Activated CD4-positive, alpha-beta T cell treated with anti-CD3 and anti-CD28 coated beads, Interleukin-10, Interleukin-2, amounts not matched to agents 100 ng/mL and 50 ng/mL, durations not matched to agents 16 hours and 8 hours (primary cell): ENCODE measurements around the gene TFDP3.
A peak's percentile ranks its signal among the peaks of the same experiment; 100 is the strongest.

Source experiments
- DNase-seq: peaks from one replicate; pipeline ENCODE4 v3.0.0-alpha.2; 2020

Gene TFDP3

GRCh38 chrX:133218329-133218728 is at the start of gene TFDP3:
Gene TFDP3 (minus strand): TSS chrX:133218354. CDS start chrX:133218259, 95 bp downstream.
- no peak for DNase-seq

- DNase-seq, result no peak
Measured at GRCh38 chrX:133267621-133268020, 49.5 kb upstream of the TFDP3 start.

DNA sequence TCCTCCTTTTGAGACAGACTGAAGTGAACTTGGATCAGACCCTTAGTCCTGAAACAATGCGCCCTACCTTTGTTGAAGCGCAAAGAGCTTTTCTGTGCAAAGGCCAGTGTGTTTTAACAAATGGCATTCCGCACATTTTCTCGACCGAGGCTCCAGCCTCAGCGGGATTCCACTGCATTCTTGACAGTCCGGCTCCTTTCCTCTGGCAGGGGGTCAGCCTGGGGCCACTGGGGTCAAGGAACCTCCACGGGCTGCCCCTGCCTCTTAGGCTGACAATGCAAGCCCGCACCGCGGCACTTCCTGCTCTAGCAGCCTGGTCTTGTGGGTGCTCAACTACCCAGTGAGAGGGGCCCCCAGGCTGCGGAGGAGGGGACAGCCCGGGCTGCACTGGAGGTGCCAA is 47.2 kb upstream of the TFDP3 start:
- no peak for DNase-seq

GRCh38 chrX:133258481-133258880 is 40.3 kb upstream of the TFDP3 start:
- no peak for DNase-seq

- no peak for DNase-seq
Measured at GRCh38 chrX:133254666-133255065, 36.5 kb upstream of the TFDP3 start.

DNA sequence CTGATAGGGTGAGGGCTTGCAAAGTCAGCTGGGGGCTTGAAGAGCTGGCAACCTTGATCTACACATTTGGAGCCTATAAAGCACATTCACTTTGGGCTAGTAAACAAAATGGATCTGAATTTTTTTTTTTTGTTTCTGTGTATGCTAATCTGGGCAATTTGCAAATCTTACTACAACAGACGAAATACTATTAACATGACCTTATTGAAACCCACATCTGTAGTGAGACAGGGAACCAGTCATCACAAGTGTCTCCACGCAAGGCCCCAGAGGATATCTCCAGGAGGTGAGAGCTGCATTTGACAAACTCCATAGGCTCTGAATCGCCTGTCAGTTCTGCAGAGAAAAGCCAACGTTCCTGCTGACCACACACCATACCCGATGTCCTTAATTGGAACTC is 33.0 kb upstream of the TFDP3 start:
- no peak for DNase-seq

GRCh38 chrX:133250184-133251100 is 32.3 kb upstream of the TFDP3 start:
- no peak for DNase-seq

- DNase-seq, result no peak
Measured at GRCh38 chrX:133249266-133250058, 31.3 kb upstream of the TFDP3 start.

GRCh38 chrX:133248177-133248576 is 30.0 kb upstream of the TFDP3 start:
- DNase-seq, result no peak

DNA sequence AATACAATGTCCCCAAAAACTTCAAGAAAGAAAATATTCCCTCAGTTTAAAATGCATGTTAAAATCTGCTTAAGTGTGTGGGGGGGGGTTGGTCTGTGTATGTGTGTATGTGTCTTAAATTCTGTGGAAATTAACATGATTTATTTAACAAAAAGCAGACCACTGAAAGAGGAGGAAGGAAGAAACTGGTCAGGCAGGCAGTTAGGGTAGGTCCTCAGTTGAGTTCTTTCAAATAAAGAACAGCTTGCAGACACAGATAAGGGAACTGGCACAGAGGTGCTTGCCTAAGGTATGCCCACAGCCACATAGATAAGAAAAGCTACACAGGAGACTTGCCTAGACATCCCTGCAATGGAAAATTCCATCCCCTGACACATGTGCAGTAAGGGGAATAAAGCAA is 28.8 kb upstream of the TFDP3 start:
- no peak for DNase-seq

GRCh38 chrX:133235830-133236229 is 17.7 kb upstream of the TFDP3 start:
- DNase-seq, result no peak

DNA sequence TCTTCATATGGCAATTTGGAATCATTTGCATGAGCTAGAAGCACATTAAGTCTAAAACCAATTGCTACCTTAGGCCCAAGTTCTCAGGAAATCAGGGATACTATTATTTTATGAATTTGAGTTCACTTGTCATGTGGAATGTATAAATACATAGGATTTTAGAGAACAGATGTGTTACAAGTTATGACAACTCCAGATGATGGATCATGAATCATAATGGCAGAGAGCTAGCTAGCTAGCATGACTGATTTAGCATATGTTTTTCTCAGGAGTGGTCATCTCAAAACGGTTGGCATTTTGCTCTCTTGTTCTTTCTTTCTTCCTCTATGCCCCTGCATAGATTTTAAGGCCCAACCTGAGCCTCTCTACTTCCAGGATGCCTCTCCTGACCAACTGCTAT is 14.2 kb upstream of the TFDP3 start:
- DNase-seq, result no peak

DNA sequence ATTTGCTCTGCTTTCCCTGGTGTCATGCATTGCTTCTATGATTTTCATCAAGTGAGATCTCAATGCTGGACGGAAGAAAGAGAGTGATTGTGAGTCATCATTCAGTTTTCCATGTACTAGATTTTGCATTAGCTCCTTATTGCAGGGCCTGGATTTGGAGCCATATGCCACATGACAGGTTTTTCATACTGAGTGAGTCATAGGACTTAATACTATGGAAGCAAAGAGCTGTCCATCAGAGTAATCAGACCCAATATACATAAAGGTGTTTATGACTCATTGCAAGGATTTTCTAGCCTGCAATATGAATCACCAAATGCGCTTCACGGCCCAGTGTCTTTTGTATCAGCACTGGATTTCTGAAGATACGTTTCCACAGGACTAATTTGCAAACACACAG is 11.2 kb upstream of the TFDP3 start:
- no peak for DNase-seq

DNA sequence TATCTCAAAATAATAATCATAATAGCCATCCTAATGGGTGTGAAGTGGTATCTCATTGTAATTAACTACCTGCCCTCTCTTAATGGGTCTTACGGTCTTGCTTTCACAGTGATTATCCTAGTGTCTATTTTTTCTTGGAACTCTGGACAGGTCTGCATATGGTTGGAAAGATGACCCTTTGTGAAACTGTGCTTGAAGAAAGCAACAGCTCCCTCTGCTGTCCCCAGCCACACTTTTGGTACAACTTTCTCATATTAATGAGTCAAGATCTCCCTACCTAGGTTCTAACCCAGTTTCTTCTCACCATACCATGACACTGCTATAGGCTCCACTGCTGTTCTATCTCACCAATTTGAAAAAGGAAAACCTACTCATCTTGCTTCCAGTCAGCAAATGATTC is 2.4 kb downstream of the TFDP3 start:
- DNase-seq, result peak; percentile 1

GRCh38 chrX:133215017-133215416 is 3.1 kb downstream of the TFDP3 start:
- no peak for DNase-seq

- no peak for DNase-seq
Measured at GRCh38 chrX:133214301-133214700, 3.9 kb downstream of the TFDP3 start.

- no peak for DNase-seq
Measured at GRCh38 chrX:133213117-133213516, 5.0 kb downstream of the TFDP3 start.

- no peak for DNase-seq
Measured at GRCh38 chrX:133207751-133208150, 10.4 kb downstream of the TFDP3 start.

DNA sequence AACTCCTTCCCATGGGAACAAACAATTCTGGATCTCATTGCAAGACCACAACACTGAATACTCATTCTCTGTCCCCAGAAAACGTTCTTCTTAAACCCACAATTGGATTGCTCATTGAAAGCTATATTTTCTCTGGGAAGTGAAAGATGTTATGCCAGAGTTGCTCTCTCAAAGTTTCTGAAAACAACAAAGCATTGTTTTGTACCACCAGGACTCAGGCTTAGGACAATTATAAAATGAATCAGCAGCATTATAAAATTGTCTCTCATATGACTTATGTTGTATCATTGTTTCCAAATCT is 26.5 kb downstream of the TFDP3 start:
- no peak for DNase-seq

DNA sequence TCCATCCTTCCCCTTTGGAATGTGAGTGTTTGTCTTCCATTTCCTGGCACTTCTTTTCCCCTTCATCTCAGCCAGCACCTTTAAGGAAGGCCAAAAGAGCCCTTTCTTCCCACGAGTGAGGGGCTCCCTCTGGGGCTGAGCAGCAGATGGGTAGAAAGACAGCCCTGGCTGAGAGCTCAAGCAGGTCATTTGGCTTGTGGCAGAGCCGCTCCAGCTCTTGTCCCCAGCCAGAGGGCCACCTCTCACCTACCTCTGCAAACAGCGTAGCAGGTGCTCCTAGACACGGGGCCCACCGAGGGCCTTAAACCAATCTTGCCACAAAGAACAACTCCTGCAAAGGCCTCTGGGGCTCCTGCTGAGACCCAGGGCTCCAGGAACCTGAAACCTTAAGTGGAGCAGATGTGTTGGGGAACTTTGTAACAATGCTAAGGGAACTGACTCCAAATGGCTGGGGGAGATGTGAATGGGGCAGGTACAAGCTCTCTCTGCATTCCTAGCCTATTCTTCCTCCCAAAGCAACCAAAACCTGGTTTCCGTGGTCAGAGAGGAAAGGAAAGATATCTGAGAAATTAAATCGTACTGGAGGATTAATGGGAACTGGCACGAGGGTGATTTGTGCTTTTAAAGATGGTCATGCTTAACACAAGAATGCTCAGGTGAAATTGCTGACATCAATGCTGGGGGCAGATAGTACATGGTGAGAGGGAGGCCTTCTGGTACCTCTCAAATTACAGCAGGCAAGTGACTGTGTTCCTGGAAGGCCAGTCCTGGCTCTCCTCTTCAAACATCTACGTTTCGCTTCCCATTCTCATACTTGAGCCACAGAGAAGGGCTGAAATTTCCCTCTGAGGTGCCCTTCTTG is 27.0 kb downstream of the TFDP3 start:
- no peak for DNase-seq

DNA sequence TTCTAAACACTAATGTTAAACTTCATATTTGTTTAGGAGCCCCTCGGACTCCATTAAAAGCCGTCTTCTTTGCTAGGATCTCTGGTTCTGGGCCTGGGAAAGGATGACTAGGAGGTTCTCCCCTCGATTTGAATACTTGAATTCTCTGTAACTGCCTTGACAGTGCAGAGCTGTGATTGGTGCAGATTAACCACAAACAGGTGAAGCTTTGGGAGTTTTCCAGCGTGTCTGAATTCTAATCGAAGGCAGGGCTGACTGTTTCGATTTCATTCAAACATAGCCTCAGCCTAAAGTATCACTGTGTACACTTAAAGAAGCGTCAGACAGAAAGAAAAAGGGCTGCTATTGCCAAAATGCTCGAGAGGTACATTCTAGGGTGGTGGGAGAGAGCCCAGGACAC is 29.0 kb downstream of the TFDP3 start:
- DNase-seq, result no peak

GRCh38 chrX:133188631-133189030 is 29.5 kb downstream of the TFDP3 start:
- no peak for DNase-seq

DNA sequence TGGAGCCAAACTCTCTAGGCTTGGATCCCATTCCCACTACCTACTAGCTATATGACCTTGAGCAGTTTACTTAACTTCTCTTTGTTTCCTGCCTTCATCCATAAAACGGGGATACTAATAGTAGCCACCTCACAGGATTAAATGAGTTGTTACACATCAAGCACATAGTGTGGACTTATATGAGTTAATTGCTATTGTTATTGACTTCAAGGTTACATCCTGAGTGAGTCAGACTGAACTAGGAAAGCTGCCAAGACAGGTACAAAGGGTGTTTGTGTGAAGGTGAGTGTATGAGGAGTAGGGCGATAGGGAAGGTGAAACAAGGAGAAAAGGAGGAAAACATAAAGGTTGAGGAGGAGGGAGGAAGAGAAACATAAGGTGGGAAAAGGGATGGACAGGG is 32.2 kb downstream of the TFDP3 start:
- DNase-seq, result no peak
